ENCODE results near the gene BACH1.
"Not testable (repeated sequence)": the region's sequence is repeated elsewhere in the genome, so short reads cannot be mapped to it uniquely, and the experiment has no call there.

The BACH1 gene

DNA sequence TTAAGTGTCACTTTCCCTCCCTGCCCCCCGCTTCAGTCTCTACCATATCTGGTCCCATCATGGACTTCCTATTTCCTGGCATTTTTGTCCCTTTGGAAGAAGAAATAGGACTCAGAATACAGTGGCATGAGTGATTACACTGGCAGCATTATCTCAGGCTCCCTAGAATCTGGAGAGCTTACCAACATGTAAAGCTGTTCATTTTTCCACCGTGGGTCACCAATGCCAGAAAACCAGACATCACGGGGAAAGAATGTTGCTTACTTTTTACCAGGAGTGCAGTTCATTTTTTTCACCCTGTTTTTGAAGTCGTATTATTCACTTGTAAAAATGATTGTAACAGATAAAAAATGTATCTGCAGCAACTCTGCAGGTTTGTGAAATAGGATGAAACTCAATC is 44.8 kb downstream of the BACH1 start:
- DNase-seq (ENCODE audit: low read depth in 2 of 2) = no peak

DNA sequence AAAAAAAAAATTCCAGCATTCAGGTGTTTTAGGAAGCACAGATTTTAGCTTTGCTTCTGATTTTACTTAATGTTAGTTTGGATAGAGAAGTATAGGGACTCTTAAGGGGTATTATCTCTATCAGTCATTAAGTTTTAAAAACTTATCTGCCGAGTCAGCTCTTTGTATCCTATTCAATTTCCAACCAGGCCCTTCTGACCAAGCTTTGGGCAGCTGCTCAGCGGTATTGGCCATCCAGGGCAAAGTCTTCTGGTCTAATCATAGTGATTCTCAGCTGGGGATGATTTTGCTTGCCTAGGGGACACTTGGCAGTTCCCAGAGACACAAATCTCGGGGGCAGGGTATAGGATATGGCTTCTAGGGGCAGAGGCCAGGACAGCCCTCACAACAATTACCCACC is 47.6 kb downstream of the BACH1 start:
- no peak for DNase-seq (ENCODE audit: low read depth in 2 of 2)

DNA sequence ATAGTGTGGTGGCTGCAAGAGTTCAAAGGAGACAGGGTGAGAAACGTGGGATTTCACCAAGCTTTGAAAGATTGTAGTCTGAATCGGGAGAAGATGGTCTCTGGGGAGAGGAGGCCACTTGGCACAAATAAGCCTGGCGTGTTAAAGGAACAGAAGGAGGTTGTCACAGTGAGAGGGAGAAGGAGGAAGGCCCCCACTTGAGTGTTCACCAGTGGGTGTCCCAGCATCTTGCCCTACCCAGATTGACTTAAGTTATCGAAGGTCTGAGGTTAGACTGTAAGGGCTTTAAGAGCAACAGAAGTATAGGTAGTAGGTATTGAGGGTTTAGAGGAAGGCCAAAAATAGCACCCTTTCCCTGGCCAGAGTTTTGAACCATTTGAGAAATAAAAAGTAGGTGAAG is 48.0 kb downstream of the BACH1 start:
- DNase-seq (ENCODE audit: low read depth in 2 of 2) = no peak

DNA sequence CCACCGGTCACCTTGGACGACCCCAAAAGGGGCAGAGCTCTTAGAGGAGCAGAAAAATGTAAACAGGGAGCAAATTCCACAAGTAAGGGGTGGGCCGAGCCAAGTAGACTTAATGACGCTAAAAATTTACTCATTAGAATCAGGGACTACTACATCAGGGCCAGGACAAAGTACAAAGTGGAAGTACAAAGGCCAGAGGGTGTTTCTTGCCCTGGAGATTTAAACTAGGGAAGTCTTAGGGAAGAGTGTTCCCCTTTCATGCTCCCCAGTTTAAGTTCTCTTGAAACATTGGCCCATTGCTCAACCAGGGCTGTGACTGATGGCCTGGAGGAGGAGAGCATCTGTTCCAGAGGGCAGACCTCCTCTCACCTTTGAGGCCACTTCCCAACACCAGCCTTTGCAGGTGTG is 48.6 kb downstream of the BACH1 start:
- no peak for DNase-seq (ENCODE audit: low read depth in 2 of 2)

DNA sequence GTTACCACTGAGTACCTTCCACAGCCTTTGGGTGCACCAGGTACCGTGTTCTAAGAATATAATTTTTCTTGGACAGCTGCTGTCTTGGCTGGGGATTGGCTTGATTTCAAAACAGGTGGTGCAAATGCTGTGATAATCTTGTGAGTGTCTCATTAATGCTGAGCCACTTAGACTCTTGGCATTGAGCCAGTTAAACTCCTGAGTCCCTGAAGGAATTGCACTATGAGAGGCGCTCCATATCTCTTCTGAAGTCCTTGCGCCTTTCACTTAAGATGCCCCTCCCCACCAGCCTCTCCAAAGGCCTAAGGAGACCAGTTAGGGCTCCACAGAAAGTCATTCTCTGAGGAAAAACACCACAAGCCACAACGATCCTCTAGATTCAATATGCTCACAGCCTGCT is 51.0 kb downstream of the BACH1 start:
- no peak for DNase-seq (ENCODE audit: low read depth in 2 of 2)

DNA sequence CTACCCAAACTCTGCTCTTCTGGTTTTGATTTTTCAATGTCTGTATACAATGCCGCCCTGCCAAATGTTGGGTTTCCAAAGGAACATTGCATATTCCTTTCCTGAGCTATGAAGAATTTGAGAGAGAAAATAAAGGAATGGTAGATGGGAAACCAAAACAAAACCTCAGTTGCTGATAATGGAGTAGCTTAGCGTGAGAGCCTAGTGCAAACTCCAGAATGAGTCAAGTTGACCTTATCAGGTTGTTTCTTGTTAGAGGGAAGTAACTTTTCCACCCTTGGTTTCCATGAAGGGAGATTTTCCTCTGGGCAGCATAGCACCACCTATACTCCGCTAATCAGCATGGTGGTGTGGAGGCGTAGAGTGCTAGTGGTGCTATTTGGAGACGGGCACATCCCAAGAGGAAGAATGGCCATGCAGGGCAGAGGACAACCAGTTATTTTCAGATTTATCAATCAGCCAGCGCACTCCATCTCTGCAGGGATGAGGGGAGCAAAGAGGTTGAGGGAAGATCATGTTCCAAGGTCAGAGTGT is 51.6 kb downstream of the BACH1 start:
- no peak for DNase-seq (ENCODE audit: low read depth in 2 of 2)

DNA sequence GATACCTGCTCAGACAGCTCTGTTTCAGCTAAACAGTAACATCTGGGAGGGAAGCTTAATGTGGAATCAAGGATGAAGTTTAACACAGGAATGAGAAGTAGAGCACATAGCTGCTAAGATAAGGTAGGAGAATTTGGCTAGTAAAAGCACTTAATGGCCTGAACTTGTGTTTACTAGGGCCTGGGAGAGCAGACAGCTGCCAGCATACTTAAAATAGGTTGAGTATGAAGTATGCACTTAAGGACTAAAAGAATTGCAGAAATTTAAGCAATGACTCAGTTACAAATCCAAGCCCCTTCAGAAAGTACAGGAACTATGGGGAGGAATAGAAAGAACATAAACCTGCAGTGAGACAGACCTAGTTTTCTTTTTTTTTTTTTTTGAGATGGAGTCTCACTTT is 53.0 kb downstream of the BACH1 start:
- DNase-seq (ENCODE audit: low read depth in 2 of 2) = no peak

DNA sequence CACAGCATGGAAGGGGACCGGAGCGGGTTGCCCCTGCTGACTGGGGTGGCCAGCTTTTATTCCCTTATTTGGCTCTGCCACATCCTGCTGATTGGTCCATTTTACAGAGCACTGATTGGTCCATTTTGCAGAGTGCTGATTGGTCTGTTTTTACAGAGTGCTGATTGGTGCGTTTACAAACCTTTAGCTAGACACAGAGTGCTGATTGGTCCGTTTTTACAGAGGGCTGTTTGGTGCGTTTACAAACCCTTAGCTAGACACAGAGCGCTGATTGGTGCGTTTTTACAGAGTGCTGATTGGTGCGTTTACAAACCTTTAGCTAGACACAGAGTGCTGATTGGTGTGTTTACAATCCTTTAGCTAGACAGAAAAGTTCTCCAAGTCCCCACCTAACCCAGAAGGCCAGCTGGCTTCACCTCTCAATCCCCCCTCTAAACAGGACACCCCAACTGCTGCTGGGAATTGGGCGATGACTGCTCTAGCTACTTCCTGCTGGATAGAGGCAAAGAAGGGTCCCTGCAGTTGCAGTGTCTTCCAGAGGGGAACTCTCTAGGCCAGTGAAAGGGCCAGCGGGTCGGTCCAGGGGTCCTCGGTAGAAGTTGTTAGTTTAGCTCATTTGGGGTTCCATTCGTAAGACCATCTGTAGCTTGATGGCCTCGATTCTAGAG is 56.5 kb downstream of the BACH1 start:
- not testable (repeated sequence) for DNase-seq (ENCODE audit: low read depth in 2 of 2)

DNA sequence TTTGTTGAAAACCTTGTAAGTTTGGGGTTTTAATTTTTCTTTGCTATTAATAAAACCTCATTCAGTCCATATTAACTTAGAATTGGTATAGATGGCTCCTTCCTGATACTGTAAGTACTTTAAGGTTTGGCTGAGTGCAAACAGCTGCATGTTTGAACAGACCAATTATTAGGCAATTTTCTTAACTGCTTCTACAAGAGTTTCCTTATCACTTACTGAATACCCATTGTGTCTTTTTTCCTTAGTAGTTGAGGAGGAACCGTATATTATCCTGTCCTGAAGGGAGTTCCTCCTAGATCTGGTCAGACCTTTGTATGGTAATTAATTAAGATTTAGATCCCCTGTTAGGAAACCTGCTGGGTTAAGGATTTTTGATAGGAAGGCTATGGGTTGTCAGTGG is 57.6 kb downstream of the BACH1 start:
- not testable (repeated sequence) for DNase-seq (ENCODE audit: low read depth in 2 of 2)

DNA sequence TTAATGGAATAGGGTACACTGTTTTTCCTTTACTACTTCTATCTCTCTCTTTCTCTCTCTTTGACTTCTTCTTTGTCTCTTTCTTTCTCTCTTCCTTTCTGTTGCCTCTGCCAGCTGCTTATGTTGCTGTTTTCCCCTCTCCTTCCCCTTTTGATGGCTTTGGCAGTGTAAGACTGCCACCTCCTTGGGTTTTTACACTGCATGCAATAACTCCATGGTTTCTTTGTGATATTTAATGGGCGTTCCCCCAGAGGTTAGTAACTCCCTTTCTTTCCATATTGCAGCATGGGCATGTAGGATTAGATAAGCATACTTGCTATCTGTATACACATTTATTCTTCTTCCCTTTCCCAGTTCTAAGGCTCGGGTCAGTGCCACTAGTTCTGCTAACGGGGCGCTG is 58.1 kb downstream of the BACH1 start:
- not testable (repeated sequence) for DNase-seq (ENCODE audit: low read depth in 2 of 2)

DNA sequence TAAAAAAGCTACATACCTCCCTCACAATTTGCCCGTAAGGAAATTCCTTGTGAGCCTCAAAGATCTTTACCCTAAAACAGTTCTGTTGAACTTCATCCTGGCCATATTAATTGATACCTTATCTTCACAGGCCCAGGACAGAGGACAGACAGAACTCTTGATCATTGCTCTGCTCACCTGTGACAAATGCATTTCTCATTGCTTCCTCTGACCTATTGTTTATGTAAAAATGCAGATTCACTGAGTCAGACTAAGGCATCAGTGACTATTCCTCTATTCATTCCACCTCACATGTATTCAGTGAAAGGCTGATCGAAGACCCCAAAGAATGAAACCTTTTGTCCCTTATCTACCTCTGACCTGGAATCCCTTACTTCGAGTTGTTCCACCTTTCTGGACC is 61.0 kb downstream of the BACH1 start:
- no peak for DNase-seq (ENCODE audit: low read depth in 2 of 2)

DNA sequence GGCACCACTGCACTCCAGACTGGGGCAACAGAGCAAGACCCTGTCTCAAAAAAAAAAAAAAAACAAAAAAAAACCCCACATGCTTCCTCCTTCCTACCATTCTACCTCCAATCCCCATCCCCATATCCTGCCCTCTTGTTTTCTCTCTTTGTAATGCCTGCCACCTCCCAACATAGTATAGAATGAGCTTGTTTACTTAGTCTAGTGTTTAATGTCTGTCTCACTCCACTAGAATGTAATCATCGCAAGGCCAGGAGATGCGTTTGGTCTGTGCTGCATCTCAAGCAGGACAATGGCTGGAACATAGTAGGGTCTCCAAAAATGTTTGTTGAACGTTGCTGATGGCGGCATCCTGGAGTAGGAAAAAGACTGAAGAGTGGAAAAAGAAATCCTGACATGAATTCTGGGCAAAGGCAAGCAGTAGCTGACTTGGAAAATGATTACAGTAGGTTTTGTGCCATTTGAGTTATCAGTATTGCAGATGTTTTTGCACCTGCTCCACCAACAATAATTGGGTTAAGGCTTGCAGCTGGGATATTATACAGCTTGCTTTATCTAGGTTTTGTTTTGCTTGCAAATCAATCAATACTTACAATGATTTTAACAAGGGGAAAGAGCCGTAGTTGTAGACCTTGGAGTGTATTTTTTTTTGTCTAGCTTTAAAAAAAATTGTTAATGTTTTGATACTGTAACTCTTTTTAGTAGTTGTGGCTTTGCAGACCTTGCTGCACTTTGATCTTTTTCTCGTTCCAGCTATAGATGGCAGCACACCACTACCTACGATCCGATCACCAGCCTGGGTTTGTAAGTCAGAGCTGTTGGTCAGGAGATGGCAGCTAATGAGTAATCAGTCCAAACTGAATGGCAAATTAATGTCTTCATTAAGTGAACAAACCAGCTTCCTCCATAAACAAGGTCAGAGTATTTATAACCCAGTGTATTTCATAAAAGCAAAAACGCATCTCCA is 62.4 kb downstream of the BACH1 start:
- no peak for DNase-seq (ENCODE audit: low read depth in 2 of 2)

DNA sequence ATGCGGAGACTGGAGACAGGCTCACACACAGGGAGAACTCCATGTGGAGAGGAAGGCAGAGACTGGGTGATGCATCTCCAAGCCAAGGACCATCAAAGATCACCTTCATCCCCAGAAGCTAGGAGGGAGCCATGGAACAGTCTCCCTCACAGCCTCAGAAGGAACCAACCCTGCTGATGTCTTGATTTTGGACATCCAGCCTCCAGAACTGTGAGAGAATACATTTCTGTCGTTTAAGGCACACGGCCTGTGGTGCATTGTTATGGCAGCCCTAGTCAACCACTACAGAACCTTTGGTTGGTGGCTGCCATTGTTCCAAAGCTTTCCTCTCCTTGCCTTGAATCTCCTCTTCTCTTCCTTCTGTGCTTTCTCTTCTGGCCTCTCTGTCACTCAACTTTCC is 64.0 kb downstream of the BACH1 start:
- DNase-seq (ENCODE audit: low read depth in 2 of 2) = no peak

DNA sequence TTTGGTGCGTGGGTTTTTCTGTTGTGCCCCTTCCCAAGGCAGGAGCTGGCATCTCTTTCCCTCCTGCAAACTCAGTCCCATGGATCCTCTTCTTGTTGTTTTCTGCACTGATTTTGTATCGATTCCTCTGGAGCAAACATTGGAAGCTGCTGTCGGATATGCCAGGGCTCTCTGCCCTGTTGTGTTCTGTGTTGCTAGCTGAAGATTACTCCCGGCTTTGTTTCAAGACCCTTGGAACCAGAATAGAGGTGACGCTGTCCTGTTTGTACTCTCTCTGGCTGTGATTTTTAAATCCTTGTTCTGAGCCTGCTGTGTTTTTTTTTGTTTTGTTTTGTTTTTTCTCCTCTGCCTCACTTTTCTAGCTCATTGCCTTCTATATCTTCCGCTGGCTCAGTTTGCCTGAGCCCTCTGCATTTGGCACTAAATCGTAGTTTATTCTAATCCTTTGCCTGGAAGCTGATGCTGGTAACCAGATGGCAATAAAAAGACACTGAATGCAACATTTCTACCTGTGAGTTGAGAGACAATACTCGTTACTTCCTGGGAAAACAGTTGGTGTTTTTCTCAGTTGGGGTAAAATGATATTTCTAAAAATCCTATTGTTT is 67.0 kb downstream of the BACH1 start:
- no peak for DNase-seq (ENCODE audit: low read depth in 2 of 2)

DNA sequence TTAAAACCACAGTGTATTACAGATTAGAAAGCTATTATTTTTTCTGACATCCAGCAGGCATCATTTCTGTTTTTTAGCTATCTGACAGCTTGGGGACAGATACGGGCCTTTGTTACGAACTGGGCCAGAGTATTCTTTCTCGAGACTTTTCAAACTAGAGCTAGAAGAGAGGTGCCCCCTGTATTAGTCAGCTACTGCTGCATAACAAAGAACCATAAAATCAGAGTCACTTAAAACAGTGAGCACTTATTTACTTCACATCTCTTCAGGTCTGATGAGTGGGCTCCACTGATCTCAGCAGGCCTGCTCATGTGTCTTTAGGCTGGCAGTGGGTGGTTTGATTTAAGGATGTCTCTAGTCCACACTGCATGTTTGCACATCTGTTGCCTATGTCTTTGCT is 67.8 kb downstream of the BACH1 start:
- DNase-seq (ENCODE audit: low read depth in 2 of 2) = no peak

DNA sequence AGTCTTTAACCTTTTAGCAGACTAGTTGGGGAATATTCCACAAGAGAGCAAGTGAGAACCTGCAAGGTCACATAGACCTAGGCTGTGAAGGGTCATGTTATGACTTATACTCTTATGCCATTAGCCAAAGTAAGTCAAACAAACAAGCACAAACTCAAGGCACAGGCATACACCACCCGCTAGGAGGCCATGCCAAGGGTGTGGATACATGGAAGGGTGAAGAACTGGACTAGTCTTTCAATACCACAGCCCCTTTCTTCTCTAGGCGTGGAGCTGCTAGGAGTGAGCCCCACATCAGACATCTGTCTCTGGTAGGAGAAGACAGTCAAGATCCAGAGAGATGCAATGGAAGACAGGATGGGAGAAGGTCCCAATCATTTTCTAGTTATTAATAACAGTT is 68.6 kb downstream of the BACH1 start:
- no peak for DNase-seq (ENCODE audit: low read depth in 2 of 2)

DNA sequence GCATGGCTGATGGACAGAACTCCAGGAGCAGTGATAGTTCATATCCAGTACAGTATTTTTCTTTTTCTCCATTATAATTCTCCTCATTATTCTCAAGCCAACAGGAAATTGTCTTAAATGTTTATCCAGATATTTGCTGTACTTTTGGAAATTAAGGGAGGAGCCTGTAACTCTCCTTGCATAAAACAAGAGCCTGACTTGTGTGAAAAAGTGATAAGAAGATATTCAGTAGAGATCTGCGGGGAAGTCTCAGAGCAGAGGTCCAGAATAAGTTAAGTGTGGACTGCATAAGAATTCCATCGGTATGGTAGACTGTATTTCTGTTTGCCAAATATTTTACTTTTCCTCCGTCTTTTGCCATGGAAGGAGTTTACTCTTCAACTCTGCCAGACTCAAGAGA is 70.2 kb downstream of the BACH1 start:
- no peak for DNase-seq (ENCODE audit: low read depth in 2 of 2)

DNA sequence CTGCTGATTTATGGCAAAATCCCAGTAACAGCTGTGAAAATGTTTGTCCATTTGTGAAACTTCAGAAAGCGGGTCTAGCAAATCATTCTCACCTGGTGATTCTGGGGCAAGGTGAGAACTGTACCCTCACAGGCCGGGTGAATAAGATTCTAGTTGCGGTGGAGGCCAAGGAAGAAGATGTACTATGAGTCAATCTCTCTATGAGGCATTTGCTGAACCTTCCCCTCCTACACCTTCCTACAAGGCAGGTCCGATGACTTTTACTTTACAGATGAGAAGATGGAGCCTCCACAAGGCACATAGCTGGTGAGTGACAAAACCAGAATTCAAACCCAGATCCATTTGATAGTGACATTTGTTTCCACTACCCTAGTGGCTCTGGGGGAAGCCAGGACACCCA is 72.7 kb downstream of the BACH1 start:
- DNase-seq (ENCODE audit: low read depth in 2 of 2) = no peak

DNA sequence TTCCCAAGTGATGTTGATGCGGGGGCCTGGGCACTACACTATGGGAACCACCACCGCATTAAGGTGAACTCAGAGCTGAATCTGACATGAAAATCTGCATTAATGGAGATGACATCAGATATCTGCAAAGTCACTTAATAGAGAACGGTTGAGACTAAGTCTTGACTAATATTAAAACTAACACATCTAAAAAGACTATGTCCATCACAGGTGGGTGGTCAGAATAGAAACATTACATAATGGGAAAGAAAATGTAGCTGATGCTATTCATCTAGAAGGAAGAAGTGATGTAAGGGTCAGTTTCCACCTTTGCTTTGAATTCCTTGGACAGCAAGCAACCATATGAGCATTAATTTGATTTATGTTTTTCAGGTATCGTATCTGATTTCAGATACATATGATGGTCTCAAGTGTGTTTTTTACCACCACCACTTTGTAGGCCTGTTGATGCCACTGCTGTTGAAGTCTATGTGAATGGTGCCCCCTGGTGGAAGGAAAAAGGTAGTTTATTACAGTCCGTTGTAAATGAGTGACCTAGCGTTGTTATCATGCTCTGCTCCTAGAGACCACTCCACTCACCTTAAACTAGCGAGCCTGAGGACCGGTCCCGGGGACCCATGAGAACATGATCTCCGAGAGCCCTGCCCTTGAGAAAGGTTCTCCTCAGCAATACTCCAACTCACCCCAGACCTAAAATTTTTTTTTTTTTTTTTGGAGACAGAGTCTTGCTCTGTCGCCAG is 73.5 kb downstream of the BACH1 start:
- peak in 1 of 2 donors; percentile 58 for DNase-seq (ENCODE audit: low read depth in 2 of 2)

DNA sequence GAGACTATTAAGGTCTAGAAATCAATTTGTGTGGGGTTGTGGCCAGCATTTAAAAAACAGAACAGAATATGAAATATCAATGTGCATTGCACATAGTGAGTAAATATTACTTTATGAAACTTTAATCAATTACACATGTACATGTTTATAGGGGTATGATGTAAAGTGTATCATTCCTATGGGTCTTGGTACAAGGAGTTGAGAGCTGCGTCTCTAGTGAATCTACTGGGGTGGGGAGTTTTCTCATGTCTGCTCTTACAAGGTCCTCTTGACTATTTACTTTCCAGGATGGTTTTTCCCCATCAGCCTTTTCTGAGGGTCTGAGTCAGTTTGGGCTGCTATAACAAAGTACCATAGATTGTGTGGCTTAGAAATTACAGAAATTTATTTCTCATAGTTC is 75.8 kb downstream of the BACH1 start:
- no peak for DNase-seq (ENCODE audit: low read depth in 2 of 2)

DNA sequence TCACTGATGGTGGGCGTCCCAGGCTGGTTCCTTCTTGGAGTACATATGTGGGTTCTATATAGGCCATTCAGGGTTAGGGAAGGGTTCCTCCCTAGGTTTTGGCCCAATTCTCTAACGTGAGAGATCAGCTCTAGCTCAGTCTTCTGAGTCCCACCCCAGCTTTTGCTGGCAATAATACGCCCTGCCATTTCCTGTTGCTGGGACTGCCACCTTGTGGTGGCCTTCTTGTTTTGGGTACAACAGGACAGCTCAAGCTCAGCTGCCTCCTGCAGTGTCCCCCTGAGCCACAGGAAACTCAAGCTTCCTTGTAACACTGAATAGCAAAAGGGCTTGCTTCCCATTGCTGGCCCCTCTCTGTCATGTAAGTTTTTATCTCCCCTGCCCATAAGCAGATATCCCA is 77.8 kb downstream of the BACH1 start:
- DNase-seq (ENCODE audit: low read depth in 2 of 2) = peak; percentile 23 to 37

DNA sequence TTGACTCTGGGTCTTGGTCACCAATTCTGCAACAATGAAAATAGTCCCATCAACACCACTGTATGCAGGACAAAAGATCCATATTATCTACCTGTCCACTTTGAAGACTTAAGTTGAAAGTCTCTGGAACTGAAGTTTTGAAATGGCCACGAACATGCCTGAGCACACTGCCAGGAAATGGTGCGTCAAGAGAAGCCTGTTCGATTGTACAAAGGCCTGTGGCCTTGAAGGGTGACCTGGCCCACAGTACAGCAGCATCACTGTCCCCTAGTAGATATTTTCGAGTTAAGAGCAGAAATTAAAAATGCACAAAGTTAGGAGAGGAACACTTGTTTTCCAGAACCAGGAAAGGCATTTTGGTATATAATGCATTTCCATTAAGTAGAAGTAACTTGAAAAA is 78.5 kb downstream of the BACH1 start:
- DNase-seq (ENCODE audit: low read depth in 2 of 2) = no peak
